Stomach smooth muscle (tissue), 2 donors: ENCODE results near the gene TP73.

Experiments
- H3K27ac ChIP-seq: one replicate; pipeline ENCODE4 v1.7.0; 2013; ENCODE audit warnings: mild to moderate bottlenecking, low read length, inconsistent platforms
- H3K27me3 ChIP-seq, 2 donors: one replicate each; pipeline ENCODE4 v1.7.0; 2013; ENCODE audit warnings: low read length in 2 of 2; ENCODE audit not compliant: insufficient read depth in 2 of 2, control insufficient read depth in 1 of 2
- H3K36me3 ChIP-seq, 2 donors: one replicate each; pipeline ENCODE4 v1.7.0; 2013; ENCODE audit warnings: low read length in 2 of 2; ENCODE audit not compliant: control insufficient read depth in 2 of 2, insufficient read depth in 2 of 2
- H3K4me1 ChIP-seq: one replicate; pipeline ENCODE4 v1.7.0; 2013; ENCODE audit warnings: low read length; ENCODE audit not compliant: control insufficient read depth, insufficient read depth
- H3K4me3 ChIP-seq, 2 donors: one replicate each; pipeline ENCODE4 v1.7.0; 2013; ENCODE audit warnings: low read length in 2 of 2
- H3K9ac ChIP-seq, 2 donors: one replicate each; pipeline ENCODE4 v1.7.0; 2013; ENCODE audit warnings: low read length in 2 of 2, mild to moderate bottlenecking in 1 of 2
- H3K9me3 ChIP-seq, 2 donors: one replicate each; pipeline ENCODE4 v1.7.0; 2013; ENCODE audit warnings: low read length in 2 of 2; ENCODE audit not compliant: control insufficient read depth in 2 of 2
- donor health status: healthy.
- donor health status: Pancreatic carcinoma.

The TP73 gene

GRCh38 chr1:3727042-3727824 is 74.9 kb downstream of the TP73 start:
- Histone ChIP-seq H3K9ac (no peak overlapping the region), H3K9me3 (no peaks in the 10 kb centered on the region), H3K27ac (no peak overlapping the region), H3K4me3 (no peak overlapping the region), H3K4me1 (peaks cover under 1% of the 10 kb centered on the region), H3K27me3 (peaks cover 20 to 30% of the 10 kb centered on the region in 2 donors), H3K36me3 (no peaks in the 10 kb centered on the region)

- Histone ChIP-seq H3K9me3 (no peaks in the 10 kb centered on the region), H3K9ac (no peak overlapping the region), H3K36me3 (no peaks in the 10 kb centered on the region), H3K27me3 (peaks cover 28 to 36% of the 10 kb centered on the region in 2 donors), H3K4me3 (no peak overlapping the region), H3K27ac (no peak overlapping the region), H3K4me1 (peaks cover 8% of the 10 kb centered on the region)
Measured at GRCh38 chr1:3727825-3728776, 75.8 kb downstream of the TP73 start.

DNA sequence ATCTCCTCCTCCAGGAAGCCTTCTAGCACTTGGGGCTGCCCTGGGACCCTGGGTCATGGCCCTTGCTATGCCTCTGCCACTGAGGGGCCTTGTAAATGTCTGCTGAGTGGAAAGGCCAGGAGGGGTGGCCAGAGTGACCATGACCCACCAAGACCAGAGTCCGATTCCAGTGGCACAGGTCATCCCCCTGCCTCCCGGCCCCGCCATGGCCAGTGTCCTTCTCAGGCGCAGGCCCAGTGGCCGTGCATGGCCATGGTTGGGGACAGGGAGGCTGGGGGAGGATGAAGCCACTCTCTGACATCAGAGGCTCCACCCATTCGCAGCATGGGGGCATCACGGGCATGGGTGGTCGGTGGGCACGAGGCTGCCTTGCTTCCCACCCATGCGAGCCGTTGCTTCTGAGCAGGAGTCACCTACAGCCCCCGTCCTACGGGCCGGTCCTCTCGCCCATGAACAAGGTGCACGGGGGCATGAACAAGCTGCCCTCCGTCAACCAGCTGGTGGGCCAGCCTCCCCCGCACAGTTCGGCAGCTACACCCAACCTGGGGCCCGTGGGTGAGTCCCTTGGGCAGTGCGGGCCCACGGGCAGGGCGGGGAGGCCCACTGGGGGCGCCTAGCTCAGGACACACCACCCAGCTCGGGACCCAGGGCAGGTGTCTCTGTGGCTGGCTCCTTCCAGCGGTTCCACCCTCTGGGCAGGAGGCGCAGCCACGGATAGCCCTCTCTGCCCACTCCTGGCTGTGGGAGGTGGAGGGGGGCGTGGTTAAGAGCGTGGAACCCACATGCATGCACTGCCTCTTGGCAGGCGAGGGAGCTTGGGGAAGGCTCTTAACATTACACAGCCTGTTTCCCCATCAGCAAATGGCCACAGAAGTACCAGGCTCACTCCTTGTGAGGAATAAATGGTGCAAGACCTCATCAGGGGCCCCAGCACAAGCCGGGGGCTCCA is 77.6 kb downstream of the TP73 start:
- no peak overlapping the region for H3K27ac ChIP-seq
- H3K27me3 ChIP-seq: peaks cover 30 to 32% of the 10 kb centered on the region in 2 donors
- no peak overlapping the region for H3K4me3 ChIP-seq
- no peak overlapping the region for H3K9ac ChIP-seq
- peaks cover 10% of the 10 kb centered on the region for H3K4me1 ChIP-seq
- H3K36me3 ChIP-seq: no peaks in the 10 kb centered on the region
- H3K9me3 ChIP-seq: no peaks in the 10 kb centered on the region

GRCh38 chr1:3730543-3731247 is 78.4 kb downstream of the TP73 start:
- Histone ChIP-seq H3K9ac (no peak overlapping the region), H3K36me3 (no peaks in the 10 kb centered on the region), H3K9me3 (no peaks in the 10 kb centered on the region), H3K27ac (no peak overlapping the region), H3K27me3 (peaks cover 27 to 30% of the 10 kb centered on the region in 2 donors), H3K4me1 (peaks cover 10% of the 10 kb centered on the region), H3K4me3 (no peak overlapping the region)

DNA sequence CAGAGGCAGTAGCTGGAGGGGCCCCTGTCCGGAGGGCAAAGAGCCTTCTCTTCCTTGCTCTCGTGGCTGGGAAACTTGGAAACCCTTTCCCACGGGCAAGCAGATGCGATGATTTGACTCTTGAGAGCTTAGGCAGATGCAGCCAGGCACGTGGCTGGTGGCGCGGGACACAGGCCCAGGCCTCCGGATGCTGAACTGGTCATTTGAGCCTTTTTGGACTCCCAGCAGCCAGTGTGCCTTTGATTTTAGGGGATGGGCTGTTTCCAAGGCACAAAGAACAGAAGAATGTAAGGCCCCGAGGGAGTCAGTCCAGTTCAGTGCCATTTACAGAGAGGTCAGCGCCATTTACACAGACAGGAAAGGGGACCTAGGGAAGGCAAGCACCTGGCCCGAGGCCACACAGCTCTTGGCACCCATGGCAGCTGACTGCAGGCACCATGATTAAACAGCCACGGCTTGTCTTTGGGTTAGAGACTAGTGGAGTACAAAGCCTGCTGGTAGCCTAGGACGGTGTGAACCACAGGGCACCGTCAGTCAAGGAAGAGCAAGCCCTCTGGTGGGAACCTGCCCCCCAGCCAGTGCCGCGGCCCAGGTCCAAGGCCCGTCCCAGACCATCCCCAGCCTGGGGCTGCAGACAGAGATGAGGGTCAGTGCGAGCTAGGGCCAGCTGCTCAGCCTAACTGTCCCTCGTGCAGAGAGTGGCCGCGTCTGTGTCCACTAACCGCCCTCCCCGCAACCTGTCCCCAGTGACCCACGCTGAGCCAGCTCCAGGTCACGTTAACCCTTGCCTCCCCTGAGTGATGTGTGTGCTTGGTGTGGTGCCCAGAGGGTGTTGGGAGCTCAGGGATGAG is 79.5 kb downstream of the TP73 start:
- Histone ChIP-seq H3K27me3 (peaks cover 26 to 27% of the 10 kb centered on the region in 2 donors), H3K9ac (no peak overlapping the region), H3K4me1 (peaks cover 10% of the 10 kb centered on the region), H3K27ac (no peak overlapping the region), H3K36me3 (no peaks in the 10 kb centered on the region), H3K4me3 (no peak overlapping the region), H3K9me3 (no peaks in the 10 kb centered on the region)

- Histone ChIP-seq H3K36me3 (peaks cover 0 to 2% of the 10 kb centered on the region in 2 donors), H3K27me3 (peaks cover 25 to 27% of the 10 kb centered on the region in 2 donors), H3K4me1 (peaks cover 10% of the 10 kb centered on the region), H3K27ac (no peak overlapping the region), H3K9me3 (no peaks in the 10 kb centered on the region), H3K9ac (no peak overlapping the region), H3K4me3 (no peak overlapping the region)
Measured at GRCh38 chr1:3732434-3733093, 80.2 kb downstream of the TP73 start.

DNA sequence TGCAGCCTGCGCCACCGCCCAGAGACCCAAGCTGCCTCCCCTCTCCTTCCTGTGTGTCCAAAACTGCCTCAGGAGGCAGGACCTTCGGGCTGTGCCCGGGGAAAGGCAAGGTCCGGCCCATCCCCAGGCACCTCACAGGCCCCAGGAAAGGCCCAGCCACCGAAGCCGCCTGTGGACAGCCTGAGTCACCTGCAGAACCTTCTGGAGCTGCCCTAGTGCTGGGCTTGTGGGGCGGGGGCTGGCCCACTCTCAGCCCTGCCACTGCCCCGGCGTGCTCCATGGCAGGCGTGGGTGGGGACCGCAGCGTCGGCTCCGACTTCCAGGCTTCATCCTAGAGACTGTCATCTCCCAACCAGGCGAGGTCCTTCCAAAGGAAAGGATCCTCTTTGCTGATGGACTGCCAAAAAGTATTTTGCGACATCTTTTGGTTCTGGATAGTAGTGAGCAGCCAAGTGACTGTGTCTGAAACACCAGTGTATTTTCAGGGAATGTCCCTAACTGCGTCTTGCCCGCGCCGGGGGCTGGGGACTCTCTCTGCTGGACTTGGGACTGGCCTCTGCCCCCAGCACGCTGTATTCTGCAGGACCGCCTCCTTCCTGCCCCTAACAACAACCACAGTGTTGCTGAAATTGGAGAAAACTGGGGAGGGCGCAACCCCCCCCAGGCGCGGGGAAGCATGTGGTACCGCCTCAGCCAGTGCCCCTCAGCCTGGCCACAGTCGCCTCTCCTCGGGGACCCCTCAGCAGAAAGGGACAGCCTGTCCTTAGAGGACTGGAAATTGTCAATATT is 81.0 kb downstream of the TP73 start:
- peaks cover 10% of the 10 kb centered on the region for H3K4me1 ChIP-seq
- no peak overlapping the region for H3K9ac ChIP-seq
- peaks cover 0 to 8% of the 10 kb centered on the region in 2 donors for H3K36me3 ChIP-seq
- H3K27ac ChIP-seq: no peak overlapping the region
- H3K9me3 ChIP-seq: no peaks in the 10 kb centered on the region
- H3K4me3 ChIP-seq: no peak overlapping the region
- peaks cover 25 to 27% of the 10 kb centered on the region in 2 donors for H3K27me3 ChIP-seq

GRCh38 chr1:3733883-3734589 is 81.7 kb downstream of the TP73 start:
- peaks cover 7 to 14% of the 10 kb centered on the region in 2 donors for H3K36me3 ChIP-seq
- H3K27ac ChIP-seq: no peak overlapping the region
- H3K27me3 ChIP-seq: peaks cover 22 to 27% of the 10 kb centered on the region in 2 donors
- no peak overlapping the region for H3K4me3 ChIP-seq
- no peaks in the 10 kb centered on the region for H3K9me3 ChIP-seq
- H3K9ac ChIP-seq: no peak overlapping the region
- peaks cover 10% of the 10 kb centered on the region for H3K4me1 ChIP-seq
